NCI-H1092 (cell line): ENCODE measurements around the gene CFAP65.

Experiments
- DNase-seq: peaks from one replicate; lab custom pipeline; 2025; lab: John Stamatoyannopoulos, UW

The CFAP65 gene

DNA sequence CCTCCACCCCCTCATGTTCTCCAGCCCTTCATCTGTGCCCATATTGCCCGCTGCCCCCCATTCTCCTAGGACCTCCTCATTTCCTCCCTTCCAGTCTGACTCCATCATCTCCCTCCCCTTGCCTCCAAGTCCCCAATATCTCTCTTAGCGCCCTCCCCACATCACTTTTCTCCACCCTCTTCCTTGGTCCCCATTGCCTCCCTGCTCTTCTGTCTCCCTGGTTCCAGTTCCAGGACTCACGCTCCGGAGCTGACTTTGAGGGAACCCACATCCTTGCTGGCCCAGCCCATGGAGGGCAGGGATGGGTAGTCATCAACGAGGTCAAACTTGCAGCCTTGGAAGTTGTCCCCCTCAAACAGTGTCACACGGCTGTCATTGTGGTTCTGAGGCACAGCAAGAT, 50.7 kb downstream of the CFAP65 start:
- DNase-seq, result no peak

DNA sequence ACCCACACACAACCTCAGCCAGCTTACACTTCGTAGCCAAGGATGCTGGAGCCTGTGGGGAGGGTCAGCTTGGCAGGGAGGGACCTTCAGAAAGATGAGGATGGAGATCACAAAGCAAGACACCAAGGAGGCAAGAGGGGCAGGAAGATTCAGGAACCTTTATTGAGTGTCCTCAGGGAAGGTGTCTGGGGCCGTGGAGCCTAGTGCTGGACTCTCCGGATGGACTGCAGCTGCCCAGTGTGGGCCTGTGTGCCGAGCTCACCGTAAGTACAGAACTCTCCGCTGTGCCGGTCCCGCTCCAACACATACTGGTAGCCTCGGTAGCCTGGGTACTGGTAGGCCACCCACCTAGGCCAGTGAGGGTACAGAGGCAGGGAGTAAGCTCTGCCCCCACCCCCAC, 51.3 kb downstream of the CFAP65 start:
- no peak for DNase-seq

GRCh38 chr2:218988650-218989049, 52.7 kb downstream of the CFAP65 start:
- DNase-seq, result no peak

DNA sequence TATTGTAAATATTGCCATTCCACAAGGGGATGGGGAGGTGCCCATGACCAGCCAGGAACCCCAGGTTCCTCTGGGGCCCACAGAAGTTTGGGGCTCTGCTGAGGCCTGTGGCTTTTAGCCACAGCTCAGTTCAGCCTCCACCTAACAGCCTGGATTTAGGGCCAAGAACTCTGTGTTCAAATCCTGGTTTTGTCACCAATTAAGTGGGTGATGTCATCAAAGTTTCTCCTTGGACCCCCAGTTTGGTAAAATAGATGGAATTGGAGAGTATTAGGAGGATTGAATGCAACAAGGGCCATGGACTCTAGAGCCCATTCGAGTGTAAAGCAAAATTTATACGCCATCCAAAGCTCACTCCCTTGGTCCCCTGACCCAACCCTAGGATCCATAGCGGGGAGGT, 53.2 kb downstream of the CFAP65 start:
- DNase-seq, result no peak

- no peak for DNase-seq
These were observed 55.1 kb downstream of the CFAP65 start for GRCh38 chr2:218986148-218986761.

GRCh38 chr2:218985325-218986091, 55.8 kb downstream of the CFAP65 start:
- no peak for DNase-seq

DNA sequence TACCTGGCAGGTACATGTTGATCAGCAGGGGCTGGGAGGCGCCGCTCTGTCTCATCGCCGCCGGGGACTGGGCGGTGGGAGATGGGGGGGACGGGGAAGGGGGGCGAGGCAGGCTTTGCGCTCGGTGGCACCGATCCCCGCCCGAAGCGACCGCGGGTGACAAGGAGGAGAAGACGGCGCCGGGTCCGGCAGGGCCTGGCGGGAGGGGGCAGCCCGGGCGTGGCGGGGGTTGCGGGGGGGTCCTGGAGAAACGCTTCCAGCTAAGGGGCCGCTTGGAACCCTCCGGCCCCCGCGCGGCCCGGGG, 56.3 kb downstream of the CFAP65 start, which contains the start of gene FEV:
Gene FEV, minus strand, starts transcription at position 164 of the 304 bp plus-strand sequence. Its CDS starts 109 bp downstream, at position 55.
- no peak for DNase-seq

- no peak for DNase-seq
These were observed 56.9 kb downstream of the CFAP65 start for GRCh38 chr2:218984239-218985020.

DNA sequence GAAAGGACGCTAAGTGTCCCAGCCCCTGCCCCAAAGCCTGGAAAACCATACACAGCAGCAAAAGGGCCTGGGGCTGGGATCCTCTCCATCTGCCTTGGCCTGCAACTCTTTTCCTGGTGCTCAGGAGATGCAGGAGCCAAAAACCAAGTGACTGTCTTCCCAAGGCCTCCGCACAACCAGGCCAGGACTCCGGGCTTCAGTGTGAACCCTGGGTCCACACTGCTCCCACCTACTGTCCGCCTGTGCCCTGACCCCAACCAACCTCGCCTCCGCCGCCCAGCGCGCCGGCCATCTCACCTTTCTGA, 57.4 kb downstream of the CFAP65 start:
- DNase-seq, result no peak

DNA sequence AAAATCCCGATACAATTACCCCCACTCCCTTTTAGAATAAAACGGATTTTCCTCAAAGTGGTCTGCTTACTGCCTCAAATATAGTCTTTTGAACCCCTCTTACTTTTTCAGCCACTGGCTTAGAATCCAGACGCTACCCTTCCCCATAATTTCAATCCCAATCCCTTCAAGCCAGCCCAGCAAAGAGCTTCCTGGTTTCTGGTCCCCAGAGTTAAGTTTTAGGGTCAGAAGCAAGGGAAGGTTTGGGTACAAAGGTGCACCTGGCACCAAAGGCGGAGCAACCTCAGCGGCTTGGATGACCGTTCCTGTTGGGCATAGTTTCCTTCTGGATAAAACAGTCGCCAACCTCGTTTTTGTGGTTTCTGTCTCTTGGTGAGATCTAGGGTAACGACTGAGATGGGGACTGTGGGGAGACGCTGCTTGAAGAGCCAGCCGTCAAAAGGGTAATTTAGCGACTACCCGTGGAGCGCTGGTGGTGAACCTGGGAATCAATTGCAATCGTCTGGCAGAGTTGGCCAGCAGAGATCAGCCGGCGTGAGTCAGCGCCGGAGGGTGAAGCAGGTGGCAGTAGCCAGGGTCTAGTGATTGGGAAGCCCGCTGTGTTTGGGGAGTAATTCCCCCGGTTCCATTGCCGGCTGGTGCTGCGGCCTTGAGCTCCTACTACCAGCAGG, 57.9 kb downstream of the CFAP65 start:
- DNase-seq, result no peak

DNA sequence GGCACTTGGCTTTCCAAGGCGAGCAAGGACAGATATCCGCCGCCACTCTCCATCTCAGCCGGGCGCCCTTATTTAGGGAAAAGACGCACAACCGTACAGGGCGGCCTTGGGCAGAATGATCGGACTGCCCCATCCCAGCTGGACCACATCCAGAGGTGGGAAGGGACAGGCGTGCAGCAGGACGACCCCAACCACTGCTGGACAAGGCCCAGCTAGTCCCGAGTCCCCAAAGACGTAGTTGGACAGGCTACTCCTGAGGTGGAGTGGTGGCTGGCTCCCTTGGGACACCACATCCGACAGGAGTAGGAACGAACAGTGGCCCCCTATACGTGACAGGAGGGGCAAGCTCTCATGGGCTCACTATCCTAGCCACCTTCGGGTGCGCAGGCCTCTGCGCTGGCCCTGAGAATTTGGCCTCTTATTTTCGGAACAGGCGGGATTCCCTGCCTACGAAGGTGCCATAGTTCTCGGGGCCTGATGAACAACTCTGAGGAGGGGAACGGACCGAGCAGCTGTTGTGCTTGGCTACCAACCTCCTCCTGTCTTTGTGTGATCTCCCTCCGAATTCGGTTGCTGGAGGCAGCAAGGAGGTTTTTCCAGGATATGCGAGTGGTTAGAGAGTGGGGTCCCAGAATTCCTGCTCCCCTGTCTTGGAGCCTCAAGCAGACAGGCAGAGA, 58.6 kb downstream of the CFAP65 start:
- no peak for DNase-seq

- no peak for DNase-seq
These were observed 59.3 kb downstream of the CFAP65 start for GRCh38 chr2:218981881-218982585.

GRCh38 chr2:218981390-218981880, 59.9 kb downstream of the CFAP65 start:
- DNase-seq, result no peak

GRCh38 chr2:218980735-218981389, 60.5 kb downstream of the CFAP65 start:
- DNase-seq, result no peak

- DNase-seq, result peak; percentile 66
These were observed 61.2 kb downstream of the CFAP65 start for GRCh38 chr2:218979846-218980734.

DNA sequence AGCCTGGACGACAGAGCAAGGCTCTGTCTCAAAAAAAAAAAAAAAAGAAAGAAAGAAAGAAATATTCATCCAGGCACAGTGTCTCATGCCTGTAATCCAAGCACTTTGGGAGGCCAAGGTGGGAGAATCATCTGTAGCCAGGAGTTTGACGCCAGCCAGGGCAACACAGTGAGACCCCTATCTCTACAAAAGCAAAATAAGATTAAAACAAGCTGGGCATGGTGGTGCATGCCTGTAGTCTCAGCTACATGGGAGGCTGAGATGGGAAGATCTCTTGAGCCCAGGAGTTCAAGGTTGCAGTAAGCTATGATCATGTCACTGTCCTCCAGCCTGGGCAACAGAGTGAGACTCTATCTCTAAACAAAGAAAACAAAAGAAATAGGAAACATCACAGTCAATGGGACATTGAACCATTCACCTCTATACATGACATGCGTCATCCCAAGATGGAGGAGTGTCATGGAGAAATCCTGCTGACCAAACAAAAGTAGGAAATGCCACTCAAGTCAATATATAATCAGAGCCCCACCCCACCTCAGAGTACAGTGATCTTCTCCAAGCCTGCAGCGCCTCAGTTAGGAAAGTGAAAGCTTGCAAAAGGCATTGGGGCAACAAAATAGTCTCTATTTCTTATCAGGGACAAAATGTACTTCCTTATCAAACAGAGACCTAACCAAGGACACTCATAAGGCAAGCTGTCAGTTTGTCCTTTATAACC, 66.1 kb downstream of the CFAP65 start:
- no peak for DNase-seq

DNA sequence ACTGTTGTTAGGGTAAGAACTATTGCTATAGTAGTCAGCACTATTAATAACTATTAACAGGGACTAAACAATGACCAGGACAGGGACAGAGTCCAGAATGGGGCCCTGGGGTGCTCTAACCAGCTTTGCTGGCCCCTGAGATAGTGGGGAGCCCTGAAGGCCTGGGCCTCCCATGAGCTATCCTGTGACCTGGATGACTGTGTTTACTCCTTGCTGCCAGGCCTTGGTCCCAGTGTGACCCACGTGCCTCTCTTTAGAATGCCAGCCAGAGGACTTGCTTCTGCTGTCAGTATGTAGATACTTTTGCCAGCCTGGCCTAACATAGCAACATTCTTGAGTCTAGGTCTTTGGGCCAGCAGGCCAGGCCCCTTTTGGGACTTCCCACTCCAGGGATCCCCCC, 70.4 kb downstream of the CFAP65 start:
- DNase-seq, result no peak

GRCh38 chr2:218964041-218964771, 77.1 kb downstream of the CFAP65 start:
- DNase-seq, result no peak
